ENCODE measurements around the gene PCYT2. TPM values are rescaled to one million over a fixed set of nuclear protein-coding genes. Genes with fewer than 3 reads are reported as not detected.

Gene PCYT2
- total RNA-seq, 2 donors from 2014 or later, result 51.4 to 69.2 TPM

GRCh38 chr17:81902023-81902652 is 9.1 kb downstream of the PCYT2 start, which contains the start of gene NPB:
TSS of gene NPB (plus strand) at chr17:81902238. CDS start at chr17:81902278, 40 bp downstream.
- WGBS, result under 1% methylated on average over 28 of the region's 79 CpGs
- H3K27me3 ChIP-seq (replicated peaks; ENCODE audit: insufficient read depth), result no peaks in the 10 kb centered on the region
- intact Hi-C loops (cut with DNase I), result no loop called here
- peak within 1 kb of the TSS; percentile 19 to 33 for H3K4me3 ChIP-seq
- H3K36me3 ChIP-seq, result peaks cover 0 to 5% of the 10 kb centered on the region in 2 donors
- H3K9me3 ChIP-seq, result no peaks in the 10 kb centered on the region
- H3K4me1 ChIP-seq (replicated peaks), result peaks cover 4% of the 10 kb centered on the region
- DNase-seq (ENCODE audit: low spot score), result no peak
- TF ChIP-seq POLR2AphosphoS5 (IDR thresholded peaks at IDR 0.05) (no peak), CTCF (IDR thresholded peaks at IDR 0.05) (no peak), POLR2A (IDR thresholded peaks at IDR 0.05) (no peak)
- H3K27ac ChIP-seq, result no peak within 1 kb of the TSS

GRCh38 chr17:81901167-81902022 is 9.8 kb downstream of the PCYT2 start:
- peaks cover 4% of the 10 kb centered on the region for H3K4me1 ChIP-seq (replicated peaks)
- 52% methylated on average over 21 of the region's 21 CpGs for WGBS
- no peak overlapping the region for H3K27ac ChIP-seq
- intact Hi-C loops (cut with DNase I), result no loop called here
- TF ChIP-seq POLR2A (IDR thresholded peaks at IDR 0.05), result no peak
- no peak for TF ChIP-seq POLR2AphosphoS5 (IDR thresholded peaks at IDR 0.05)
- no peak for TF ChIP-seq CTCF (IDR thresholded peaks at IDR 0.05)
- no peak for DNase-seq (ENCODE audit: low spot score)
- H3K27me3 ChIP-seq (replicated peaks; ENCODE audit: insufficient read depth), result no peaks in the 10 kb centered on the region
- H3K36me3 ChIP-seq, result peaks cover 0 to 5% of the 10 kb centered on the region in 2 donors
- H3K9me3 ChIP-seq, result no peaks in the 10 kb centered on the region
- H3K4me3 ChIP-seq, result peak overlapping the region; percentile 19 to 33

- peaks cover 0 to 5% of the 10 kb centered on the region in 2 donors for H3K36me3 ChIP-seq
Observed at GRCh38 chr17:81900181-81900820, 10.9 kb downstream of the PCYT2 start.

GRCh38 chr17:81899514-81900166 is 11.6 kb downstream of the PCYT2 start:
- Histone ChIP-seq H3K27ac (no peak overlapping the region), H3K4me1 (replicated peaks) (peaks cover 4% of the 10 kb centered on the region), H3K27me3 (replicated peaks; ENCODE audit: insufficient read depth) (no peaks in the 10 kb centered on the region), H3K36me3 (peaks cover 0 to 5% of the 10 kb centered on the region in 2 donors), H3K4me3 (no peak overlapping the region), H3K9me3 (no peaks in the 10 kb centered on the region)
- TF ChIP-seq POLR2A (IDR thresholded peaks at IDR 0.05), result no peak
- TF ChIP-seq POLR2AphosphoS5 (IDR thresholded peaks at IDR 0.05), result no peak
- no peak for TF ChIP-seq CTCF (IDR thresholded peaks at IDR 0.05)
- no peak for DNase-seq (ENCODE audit: low spot score)
- intact Hi-C loops (cut with DNase I), result no loop called here
- 95% methylated on average over 21 of the region's 22 CpGs for WGBS

More at GRCh38 chr17:81900181-81900820, 10.9 kb downstream of the PCYT2 start:
- no peak for DNase-seq (ENCODE audit: low spot score)
- H3K9me3 ChIP-seq, result no peaks in the 10 kb centered on the region
- H3K27ac ChIP-seq, result no peak overlapping the region
- TF ChIP-seq POLR2A (IDR thresholded peaks at IDR 0.05) (no peak), CTCF (IDR thresholded peaks at IDR 0.05) (no peak), POLR2AphosphoS5 (IDR thresholded peaks at IDR 0.05) (no peak)
- H3K4me3 ChIP-seq, result no peak overlapping the region
- 64% methylated on average over 13 of the region's 18 CpGs for WGBS
- peaks cover 4% of the 10 kb centered on the region for H3K4me1 ChIP-seq (replicated peaks)
- no peaks in the 10 kb centered on the region for H3K27me3 ChIP-seq (replicated peaks; ENCODE audit: insufficient read depth)
- intact Hi-C loops (cut with DNase I), result no loop called here

Measured in prostate gland (tissue), 2 donors.